Measurements from ENCODE around the gene P2RY13. TPM values are rescaled to one million over a fixed set of nuclear protein-coding genes. Genes with fewer than 3 reads are reported as not detected.

The P2RY13 gene
- total RNA-seq, 3 donors from 2014 or later = 0.29 to 1.9 (median 1.5) TPM

DNA sequence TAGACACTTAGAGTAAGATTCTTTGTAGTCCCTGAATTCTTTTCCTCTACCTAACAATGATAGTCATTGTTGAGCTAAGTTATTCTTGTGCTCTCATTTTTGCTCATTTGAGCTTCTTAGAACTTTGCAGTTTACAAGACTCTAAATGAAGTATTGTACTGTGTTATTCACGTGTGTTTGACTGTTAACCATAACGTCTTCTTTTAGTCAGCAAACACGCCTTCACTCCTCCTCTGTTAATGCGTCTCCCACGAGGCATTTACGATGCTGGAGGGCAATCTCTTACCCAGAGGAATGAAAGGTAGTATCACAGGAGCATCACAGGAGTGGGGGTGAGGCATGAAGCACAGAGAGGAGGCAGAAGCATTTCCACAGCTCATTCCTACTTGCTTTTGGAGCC is 36.2 kb downstream of the P2RY13 start:
- no peak for ATAC-seq
- no peak for TF ChIP-seq CTCF (IDR thresholded peaks at IDR 0.05)
- intact Hi-C loops (cut with DNase I, micrococcal nuclease) = no loop called here
- no peak overlapping the region for H3K4me3 ChIP-seq
- H3K4me1 ChIP-seq (ENCODE audit: low read depth) = no peaks in the 10 kb centered on the region
- H3K9me3 ChIP-seq = no peaks in the 10 kb centered on the region
- no peaks in the 10 kb centered on the region for H3K36me3 ChIP-seq (ENCODE audit: low read depth)
- no peak for DNase-seq

- Histone ChIP-seq H3K4me3 (no peak overlapping the region), H3K4me1 (ENCODE audit: low read depth) (no peaks in the 10 kb centered on the region), H3K9me3 (no peaks in the 10 kb centered on the region), H3K36me3 (ENCODE audit: low read depth) (no peaks in the 10 kb centered on the region)
- intact Hi-C loops (cut with DNase I, micrococcal nuclease) = no loop called here
- ATAC-seq (no peak), DNase-seq (no peak)
- no peak for TF ChIP-seq CTCF (IDR thresholded peaks at IDR 0.05)
These were observed 38.7 kb downstream of the P2RY13 start for GRCh38 chr3:151290673-151291072.

DNA sequence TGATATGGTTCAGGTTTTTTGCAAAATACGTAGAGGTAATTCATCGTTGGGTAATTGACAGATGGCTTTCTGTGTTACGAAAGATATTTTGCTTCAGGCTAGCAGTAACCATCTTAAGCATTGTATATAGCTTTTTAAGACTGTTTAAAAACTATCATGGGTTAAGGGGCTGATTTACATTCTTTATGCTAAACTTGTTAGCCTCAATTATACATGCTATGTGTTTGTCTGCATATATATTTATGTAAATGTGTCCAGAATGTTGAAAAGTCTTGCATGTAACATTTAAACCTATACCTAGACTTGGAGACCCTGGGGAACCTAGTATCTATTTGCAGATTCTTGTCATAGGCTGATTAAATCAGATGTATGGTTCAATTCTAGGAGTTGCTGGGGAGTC is 39.9 kb downstream of the P2RY13 start:
- ATAC-seq = no peak
- Histone ChIP-seq H3K4me3 (no peak overlapping the region), H3K9me3 (no peaks in the 10 kb centered on the region), H3K4me1 (ENCODE audit: low read depth) (no peaks in the 10 kb centered on the region), H3K36me3 (ENCODE audit: low read depth) (no peaks in the 10 kb centered on the region)
- no peak for DNase-seq
- intact Hi-C loops (cut with DNase I, micrococcal nuclease) = no loop called here
- no peak for TF ChIP-seq CTCF (IDR thresholded peaks at IDR 0.05)

- intact Hi-C loops (cut with DNase I, micrococcal nuclease) = loop anchor here in 1 of 2 donors (2.0 kb wide), 1 partner anchor 57 kb away; no protein-coding TSS in a partner anchor
- no peaks in the 10 kb centered on the region for H3K36me3 ChIP-seq (ENCODE audit: low read depth)
- DNase-seq = no peak
- no peak overlapping the region for H3K4me3 ChIP-seq
- TF ChIP-seq CTCF (IDR thresholded peaks at IDR 0.05) = no peak
- H3K4me1 ChIP-seq (ENCODE audit: low read depth) = peaks cover 9% of the 10 kb centered on the region
- ATAC-seq = no peak
- H3K9me3 ChIP-seq = no peaks in the 10 kb centered on the region
These were observed 43.4 kb downstream of the P2RY13 start for GRCh38 chr3:151285940-151286339.

DNA sequence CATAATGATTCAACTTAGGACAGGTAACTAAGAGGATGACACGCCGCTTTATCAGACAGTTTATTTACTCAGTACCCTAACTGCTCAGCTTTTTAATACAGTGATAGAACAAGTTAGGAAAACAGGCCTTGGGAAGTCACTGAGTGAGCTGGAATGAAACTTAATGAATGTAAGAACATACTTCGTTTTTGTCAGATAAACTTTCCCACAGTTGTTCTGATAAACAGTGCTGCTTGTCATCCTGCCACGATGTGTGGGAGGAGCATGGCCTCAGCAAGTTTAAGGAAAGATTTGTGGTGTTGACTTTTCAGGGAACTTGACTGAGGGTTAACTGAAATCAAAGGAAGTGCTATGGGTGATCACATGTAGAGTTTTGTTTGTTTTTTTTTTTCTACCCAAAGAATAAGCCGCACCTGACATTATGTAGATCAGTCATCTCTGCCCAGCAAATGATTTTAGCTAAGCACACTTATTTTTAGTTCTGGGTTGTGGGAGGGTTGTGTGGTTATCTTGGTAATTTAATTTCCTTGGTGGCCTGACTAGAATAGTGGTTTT is 45.4 kb downstream of the P2RY13 start:
- H3K36me3 ChIP-seq (ENCODE audit: low read depth) = no peaks in the 10 kb centered on the region
- intact Hi-C loops (cut with DNase I, micrococcal nuclease) = loop anchor here (2.0 to 5.0 kb wide), 3 partner anchors 55 to 117 kb away; no protein-coding TSS in a partner anchor
- H3K9me3 ChIP-seq = no peaks in the 10 kb centered on the region
- no peak for TF ChIP-seq CTCF (IDR thresholded peaks at IDR 0.05)
- DNase-seq (peak in 1 of 3 donors; percentile 37), ATAC-seq (peak; percentile 67)
- H3K4me3 ChIP-seq = no peak overlapping the region
- H3K4me1 ChIP-seq (ENCODE audit: low read depth) = peaks cover 12% of the 10 kb centered on the region

DNA sequence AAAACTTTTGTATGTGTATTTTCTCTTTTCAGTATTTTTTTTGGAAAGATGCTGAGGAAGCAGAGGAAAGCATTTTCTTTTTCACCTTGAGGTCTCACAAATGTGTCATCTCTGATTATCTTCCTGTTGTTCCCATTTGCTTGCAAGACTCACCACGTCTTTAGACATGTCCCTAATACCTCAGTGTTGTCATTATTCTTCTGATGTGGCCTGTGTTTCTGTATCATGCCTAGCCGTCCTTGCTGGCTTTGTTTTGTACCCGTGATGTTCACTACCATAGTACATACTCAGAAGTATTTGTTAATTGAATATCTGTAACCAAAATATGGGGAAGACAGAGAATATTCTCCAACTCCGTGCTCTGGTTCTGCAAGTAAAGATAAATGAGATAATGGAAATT is 46.0 kb downstream of the P2RY13 start:
- H3K36me3 ChIP-seq (ENCODE audit: low read depth) = no peaks in the 10 kb centered on the region
- no peak for DNase-seq
- ATAC-seq = no peak
- TF ChIP-seq CTCF (IDR thresholded peaks at IDR 0.05) = no peak
- no peak overlapping the region for H3K4me3 ChIP-seq
- peaks cover 12% of the 10 kb centered on the region for H3K4me1 ChIP-seq (ENCODE audit: low read depth)
- intact Hi-C loops (cut with DNase I, micrococcal nuclease) = loop anchor here (2.0 to 5.0 kb wide), 2 partner anchors 115 to 116 kb away; no protein-coding TSS in a partner anchor
- no peaks in the 10 kb centered on the region for H3K9me3 ChIP-seq

Data from mucosa of descending colon (tissue), 3 donors.